H1 (cell line): ENCODE measurements around the gene RCC1. TPM values are rescaled to one million over a fixed set of nuclear protein-coding genes. Genes with fewer than 3 reads are reported as not detected.

Experiments
- CTCF ChIA-PET: fragments of 300-600 bp; sonication (Branson Sonifier 250); formaldehyde crosslinking; loops from one replicate; lab custom pipeline; 2021; ENCODE audit not compliant: partially characterized antibody; lab: Charles Lee
- POLR2A ChIA-PET: fragments of 300-600 bp; sonication (Branson Sonifier 250); formaldehyde crosslinking; loops from one replicate; lab custom pipeline; 2021; ENCODE audit warnings: inconsistent platforms; ENCODE audit not compliant: partially characterized antibody; lab: Charles Lee
- DNase-seq, 2 experiments: peaks; one replicate each; pipeline versions ENCODE4 v3.0.0 to v3.0.0-alpha.2; 2010 to 2022; ENCODE audit warnings: low spot score in 2 of 2, low read depth in 1 of 2, mixed read lengths in 1 of 2
- FAIRE-seq: peaks from 2 replicates; lab custom pipeline; 2011; peaks lifted over from hg19 to GRCh38; lab: Jason Lieb, UNC
- H2AFZ ChIP-seq: 2 replicates; pipeline ENCODE4 v1.8.1; 2012; ENCODE audit warnings: low read length, inconsistent platforms
- H2AK5ac ChIP-seq: 2 replicates; pipeline ENCODE4 v1.6.1; 2013; ENCODE audit warnings: low read depth, low read length
- H2BK120ac ChIP-seq: replicated peaks from 2 replicates; pipeline ENCODE3; 2013; ENCODE audit warnings: low read depth, low read length, inconsistent platforms
- H2BK12ac ChIP-seq: 2 replicates; pipeline ENCODE4 v1.6.1; 2013; ENCODE audit warnings: low read depth, low read length
- H2BK15ac ChIP-seq: 2 replicates; pipeline ENCODE4 v1.6.1; 2013; ENCODE audit warnings: low read length
- H2BK20ac ChIP-seq: 2 replicates; pipeline ENCODE4 v1.6.1; 2013; ENCODE audit warnings: low read length
- H2BK5ac ChIP-seq: 2 replicates; pipeline ENCODE4 v1.6.1; 2013; ENCODE audit warnings: low read depth, low read length
- H3K14ac ChIP-seq: 2 replicates; pipeline ENCODE4 v1.6.1; 2013; ENCODE audit warnings: inconsistent platforms; ENCODE audit not compliant: insufficient read length
- H3K18ac ChIP-seq: 2 replicates; pipeline ENCODE4 v1.6.1; 2013; ENCODE audit warnings: low read length; ENCODE audit errors: extremely low read depth
- H3K23ac ChIP-seq: 2 replicates; pipeline ENCODE4 v1.6.1; 2013; ENCODE audit warnings: inconsistent platforms; ENCODE audit not compliant: insufficient read length
- H3K23me2 ChIP-seq: 2 replicates; pipeline ENCODE4 v1.6.1; 2013; ENCODE audit warnings: low read depth, low read length
- H3K27ac ChIP-seq: 2 replicates; pipeline ENCODE4 v1.6.1; 2011; ENCODE audit warnings: low read depth, low read length, inconsistent platforms
- H3K27me3 ChIP-seq, 4 experiments: replicated peaks in 1 of 4; 1 replicate in 1 of 4; 2 replicates in 3 of 4; pipeline versions ENCODE4 v1.6.1 to v1.8.1; 2011 to 2013; ENCODE audit warnings: low read length in 3 of 4, mild to moderate bottlenecking in 3 of 4, inconsistent platforms in 2 of 4, mixed read lengths in 2 of 4, moderate library complexity in 1 of 4; ENCODE audit not compliant: control insufficient read depth in 3 of 4, insufficient read depth in 3 of 4; ENCODE audit errors: extremely low read depth in 1 of 4
- H3K36me3 ChIP-seq, 4 experiments: 2 replicates each; pipeline versions ENCODE4 v1.6.1 to v1.8.1; 2011 to 2013; ENCODE audit warnings: mild to moderate bottlenecking in 4 of 4, low read length in 3 of 4, moderate library complexity in 2 of 4, control low read depth in 1 of 4, inconsistent platforms in 1 of 4; ENCODE audit not compliant: insufficient read depth in 4 of 4, control insufficient read depth in 2 of 4
- H3K4ac ChIP-seq: replicated peaks from 2 replicates; pipeline ENCODE3; 2013; ENCODE audit warnings: low read length, low read depth, mixed read lengths, inconsistent platforms; ENCODE audit not compliant: insufficient read length
- H3K4me1 ChIP-seq, 4 experiments: replicated peaks in 1 of 4; 1 replicate in 1 of 4; 2 replicates in 3 of 4; pipeline versions ENCODE4 v1.6.1 to v1.8.1; 2011 to 2013; ENCODE audit warnings: low read length in 3 of 4, inconsistent platforms in 2 of 4, mixed read lengths in 1 of 4; ENCODE audit not compliant: insufficient read depth in 4 of 4, control insufficient read depth in 3 of 4
- H3K4me2 ChIP-seq, 2 experiments: 2 replicates each; pipeline versions ENCODE4 v1.6.1 to v1.8.1; 2011 to 2013; ENCODE audit warnings: low read depth in 2 of 2, low read length in 2 of 2, control low read depth in 1 of 2, inconsistent platforms in 1 of 2, mild to moderate bottlenecking in 1 of 2; ENCODE audit not compliant: insufficient read depth in 1 of 2
- H3K4me3 ChIP-seq, 4 experiments: fragments of 200-600, 300-600 bp in 1 of 4; sonication (generic), shearing (Covaris generic), sonication (Bioruptor Twin) in 1 of 4; 2 replicates each; pipeline versions ENCODE4 v1.5.1 to v1.8.1; 2011 to 2016; ENCODE audit warnings: low read length in 4 of 4, low read depth in 3 of 4, control low read depth in 2 of 4, inconsistent platforms in 2 of 4, mild to moderate bottlenecking in 2 of 4, mixed read lengths in 1 of 4, moderate library complexity in 1 of 4; ENCODE audit not compliant: insufficient read depth in 2 of 4; ENCODE audit errors: extremely low read depth in 1 of 4
- H3K56ac ChIP-seq: replicated peaks from 2 replicates; pipeline ENCODE3; 2013; ENCODE audit warnings: low read depth, mild to moderate bottlenecking, mixed read lengths, low read length, inconsistent platforms; ENCODE audit not compliant: insufficient read length
- H3K79me1 ChIP-seq: 2 replicates; pipeline ENCODE4 v1.6.1; 2013; ENCODE audit warnings: low read depth, low read length, control low read depth
- H3K79me2 ChIP-seq, 2 experiments: 2 replicates each; pipeline versions ENCODE4 v1.6.1 to v1.8.1; 2012 to 2013; ENCODE audit warnings: low read length in 2 of 2, mild to moderate bottlenecking in 2 of 2, inconsistent platforms in 1 of 2; ENCODE audit not compliant: insufficient read depth in 2 of 2, control insufficient read depth in 1 of 2
- H3K9ac ChIP-seq, 4 experiments: replicated peaks in 1 of 4; 1 replicate in 1 of 4; 2 replicates in 3 of 4; pipeline versions ENCODE4 v1.6.1 to v1.8.1; 2011 to 2013; ENCODE audit warnings: low read depth in 3 of 4, low read length in 3 of 4, control low read depth in 2 of 4, mild to moderate bottlenecking in 2 of 4, moderate library complexity in 2 of 4, inconsistent platforms in 1 of 4; ENCODE audit errors: extremely low read depth in 1 of 4
- H3K9me3 ChIP-seq, 2 experiments: 2 replicates each; pipeline versions ENCODE4 v1.6.1 to v1.8.1; 2012 to 2013; ENCODE audit warnings: mild to moderate bottlenecking in 2 of 2, moderate library complexity in 2 of 2, control low read depth in 1 of 2, inconsistent platforms in 1 of 2, low read depth in 1 of 2, low read length in 1 of 2, mixed read lengths in 1 of 2; ENCODE audit not compliant: insufficient read depth in 2 of 2
- H4K20me1 ChIP-seq, 2 experiments: replicated peaks in 1 of 2; 2 replicates each; pipeline versions ENCODE3 to v1.8.1; 2011 to 2013; ENCODE audit warnings: inconsistent platforms in 2 of 2, low read length in 2 of 2, mild to moderate bottlenecking in 1 of 2; ENCODE audit not compliant: insufficient read depth in 2 of 2, control insufficient read depth in 1 of 2
- H4K5ac ChIP-seq: 2 replicates; pipeline ENCODE4 v1.6.1; 2013; ENCODE audit warnings: low read length, low read depth, mixed read lengths, inconsistent platforms; ENCODE audit not compliant: insufficient read length
- H4K8ac ChIP-seq: 2 replicates; pipeline ENCODE4 v1.8.0; 2013; ENCODE audit warnings: mild to moderate bottlenecking, moderate library complexity, low read length, inconsistent platforms; ENCODE audit not compliant: insufficient read depth; ENCODE audit errors: extremely low read depth
- H4K91ac ChIP-seq: replicated peaks from 2 replicates; pipeline ENCODE3; 2013; ENCODE audit warnings: low read length, mixed read lengths, inconsistent platforms; ENCODE audit not compliant: insufficient read length
- ASH2L ChIP-seq: fragments of 200-600, 300-600 bp; sonication (generic); IDR thresholded peaks from one replicate; pipeline ENCODE4 v1.7.1; 2017; ENCODE audit warnings: low read length
- CHD2 ChIP-seq: IDR thresholded peaks from 2 replicates; pipeline ENCODE4 v1.6.1; 2012; ENCODE audit warnings: low read length, improper control_type of control experiment
- GTF2F1 ChIP-seq: IDR thresholded peaks from 2 replicates; pipeline ENCODE4 v1.6.1; 2012; ENCODE audit warnings: low read depth, low read length, improper control_type of control experiment, borderline replicate concordance
- HDAC2 ChIP-seq, 2 experiments: fragments of 300-600 bp in 1 of 2; sonication (generic) in 1 of 2; IDR thresholded peaks; 2 replicates each; pipeline ENCODE4 v1.6.1; 2011 to 2012; ENCODE audit warnings: low read depth in 2 of 2, low read length in 2 of 2, mild to moderate bottlenecking in 2 of 2, moderate library complexity in 2 of 2, borderline replicate concordance in 1 of 2, inconsistent platforms in 1 of 2
- KDM1A ChIP-seq: fragments of 200-600, 300-600 bp; sonication (generic); IDR thresholded peaks from 2 replicates; pipeline ENCODE4 v1.7.1; 2016; ENCODE audit warnings: mild to moderate bottlenecking, low read length, borderline replicate concordance
- KDM4A ChIP-seq: IDR thresholded peaks from one replicate; pipeline ENCODE4 v1.7.1; 2012; ENCODE audit warnings: low read depth, mild to moderate bottlenecking, moderate library complexity, low read length, inconsistent platforms; ENCODE audit not compliant: severe bottlenecking
- POLR2AphosphoS5 ChIP-seq: IDR thresholded peaks from 2 replicates; pipeline ENCODE4 v1.6.1; 2011; ENCODE audit warnings: low read depth, low read length
- POU5F1 ChIP-seq: IDR thresholded peaks from 2 replicates; pipeline ENCODE4 v1.6.1; 2011; ENCODE audit warnings: low read depth, mild to moderate bottlenecking, low read length, moderate library complexity
- SIN3A ChIP-seq, 2 experiments: IDR thresholded peaks in 1 of 2; conservative IDR thresholded peaks in 1 of 2; 2 replicates each; pipeline ENCODE4 v1.6.1; 2011 to 2012; ENCODE audit warnings: low read length in 2 of 2, improper control_type of control experiment in 1 of 2, low read depth in 1 of 2, mild to moderate bottlenecking in 1 of 2
- TBP ChIP-seq: IDR thresholded peaks from 2 replicates; pipeline ENCODE4 v1.6.1; 2011; ENCODE audit warnings: low read depth, low read length, improper control_type of control experiment
- TCF12 ChIP-seq: IDR thresholded peaks from 2 replicates; pipeline ENCODE4 v1.6.1; 2011; ENCODE audit warnings: low read depth, mild to moderate bottlenecking, low read length
- TEAD4 ChIP-seq: IDR thresholded peaks from 2 replicates; pipeline ENCODE4 v1.6.1; 2012; ENCODE audit warnings: low read depth, low read length, inconsistent platforms, mixed read lengths
- WGBS, 2 experiments: shearing (Covaris generic) in 1 of 2; methylation state at CpG; one replicate each; pipeline versions ENCODE4 v1.1.6 to v1.1.7; 2013 to 2015; ENCODE audit warnings: low lambda C conversion rate in 2 of 2, mixed read lengths in 2 of 2, inconsistent platforms in 1 of 2, low coverage in 1 of 2, missing lambda C conversion rate in 1 of 2; ENCODE audit not compliant: insufficient replicate concordance in 2 of 2, insufficient coverage in 1 of 2, insufficient read length in 1 of 2; ENCODE audit errors: extremely low coverage in 1 of 2, missing lambda C conversion rate in 1 of 2; 5-methylcytosine and 5-hydroxymethylcytosine counted together
- polyA plus RNA-seq, 7 experiments: library from polyadenylated mRNA; depleted of rRNA in 3 of 7; stranded (reverse) in 5 of 7; unstranded in 2 of 7; fragments of >200 nt in 5 of 7; fragments of 200-250 nt in 2 of 7; gene quantifications; 1 replicate in 5 of 7; 2 replicates in 1 of 7; 4 replicates in 1 of 7; pipeline versions ENCODE4 v1.2.1 to v1.2.3, GENCODE V29; 2011 to 2013; ENCODE audit warnings: missing spikeins in 2 of 7, mixed read lengths in 2 of 7
- total RNA-seq: library from RNA; stranded (reverse); fragmentation: NEBNext Ultra II Directional; extraction: Animal tissue kit (Norgen Biotek cat#: 25700); gene quantifications from 2 replicates; pipeline ENCODE4 v1.2.1, GENCODE V29; 2021
- TF ChIP-seq, protein P1 (sequence below): IDR thresholded peaks from 2 replicates; pipeline ENCODE4 v1.6.1; 2011; ENCODE audit warnings: low read length, improper control_type of control experiment

RCC1 gene
- total and polyA plus RNA-seq, 2 of the 8 experiments (the other 6 are each of a cell fraction or from before 2014, with no cell fraction given), result 48.5 to 98.4 TPM

GRCh38 chr1:28535180-28535579 is 29.3 kb downstream of the RCC1 start:
- ChIA-PET POLR2A (interaction anchor here (0.8 to 31.3 kb wide), 6 partner anchors 9 to 45 kb away, joined by 3 to 660 read pairs (median 5); no protein-coding TSS in a partner anchor), CTCF (interaction anchor here (0.5 to 1.6 kb wide), 5 partner anchors 11 to 68 kb away, joined by 3 to 7 read pairs (median 3); partner anchors contain the start of gene TRNAU1AP)
- 95% methylated on average over 6 of the region's 6 CpGs; no CpG with 5 or more reads in 1 of the 2 experiments for WGBS, 2 experiments
- no peaks in the 10 kb centered on the region for H3K79me2 ChIP-seq
- no peak overlapping the region for H2BK120ac ChIP-seq
- H3K23me2 ChIP-seq, result no peaks in the 10 kb centered on the region
- H3K4me1 ChIP-seq, result no peaks in the 10 kb centered on the region
- no peak overlapping the region for H3K23ac ChIP-seq
- H3K79me1 ChIP-seq, result peaks cover 5% of the 10 kb centered on the region; the same call in 1 of the 2 replicates
- H3K18ac ChIP-seq, result no peak overlapping the region
- no peaks in the 10 kb centered on the region for H3K9me3 ChIP-seq
- no peaks in the 10 kb centered on the region; a peak in 1 of 7 replicates for H3K27me3 ChIP-seq
- H4K20me1 ChIP-seq, result peaks cover 4 to 8% of the 10 kb centered on the region in 2 experiments
- no peak overlapping the region for H3K4me2 ChIP-seq
- H3K4ac ChIP-seq, result no peak overlapping the region
- FAIRE-seq, result no peak
- no peak overlapping the region for H2BK20ac ChIP-seq
- H2BK15ac ChIP-seq, result no peak overlapping the region
- H2AFZ ChIP-seq, result no peak overlapping the region
- no peak overlapping the region for H3K9ac ChIP-seq
- no peak overlapping the region for H4K8ac ChIP-seq
- no peak overlapping the region for H4K5ac ChIP-seq
- H3K4me3 ChIP-seq, result no peak overlapping the region
- no peak overlapping the region for H2AK5ac ChIP-seq
- H2BK5ac ChIP-seq, result no peak overlapping the region
- no peak overlapping the region for H3K27ac ChIP-seq
- H3K14ac ChIP-seq, result no peak overlapping the region
- no peak for DNase-seq
- no peak overlapping the region for H3K56ac ChIP-seq
- H4K91ac ChIP-seq, result no peak overlapping the region
- H2BK12ac ChIP-seq, result no peak overlapping the region
- peaks cover 32 to 66% (median 56%) of the 10 kb centered on the region in 4 experiments for H3K36me3 ChIP-seq
- TF ChIP-seq CHD2 (no peak), TBP (no peak), ASH2L (no peak), KDM4A (no peak), GTF2F1 (no peak), HDAC2 (IDR thresholded peaks at IDR 0.05; ENCODE audit: borderline replicate concordance in 1 of 2, low read depth in 2 of 2, low read length in 2 of 2) (no peak), TEAD4 (no peak), TCF12 (no peak), SIN3A (conservative IDR thresholded peaks at IDR 0.05 in 1 of 2, IDR thresholded peaks at IDR 0.05 in 1 of 2; ENCODE audit: low read depth in 1 of 2, low read length in 2 of 2) (no peak), KDM1A (no peak), POU5F1 (no peak), POLR2AphosphoS5 (no peak)
- TF ChIP-seq, protein P1, sequence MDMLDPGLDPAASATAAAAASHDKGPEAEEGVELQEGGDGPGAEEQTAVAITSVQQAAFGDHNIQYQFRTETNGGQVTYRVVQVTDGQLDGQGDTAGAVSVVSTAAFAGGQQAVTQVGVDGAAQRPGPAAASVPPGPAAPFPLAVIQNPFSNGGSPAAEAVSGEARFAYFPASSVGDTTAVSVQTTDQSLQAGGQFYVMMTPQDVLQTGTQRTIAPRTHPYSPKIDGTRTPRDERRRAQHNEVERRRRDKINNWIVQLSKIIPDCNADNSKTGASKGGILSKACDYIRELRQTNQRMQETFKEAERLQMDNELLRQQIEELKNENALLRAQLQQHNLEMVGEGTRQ, result no peak
